Endothelial cell of umbilical vein (primary cell): Measurements from ENCODE around the gene TXNRD1. TPM values are rescaled to one million over a fixed set of nuclear protein-coding genes. Genes with fewer than 3 reads are reported as not detected.

ENCODE experiments used
- BruUV-seq: library from RNA; stranded (reverse); fragments of 400-500 nt; replicated peaks from 2 replicates; lab custom pipeline; 2021; lab: Mats Ljungman, UMichigan
- CTCF ChIA-PET: fragments of 300-600, 350-600 bp; sonication (Branson Sonifier 250); formaldehyde crosslinking; loops from one replicate; lab custom pipeline; 2021; ENCODE audit warnings: antibody characterized with exemption, inconsistent platforms; lab: Charles Lee
- POLR2A ChIA-PET: fragments of 300-600, 350-600 bp; sonication (Branson Sonifier 250); formaldehyde crosslinking; loops from one replicate; lab custom pipeline; 2021; ENCODE audit warnings: antibody characterized with exemption, inconsistent platforms; lab: Charles Lee
- DNase-seq: peaks from one replicate; pipeline ENCODE4 v3.0.0-alpha.2; 2011; ENCODE audit warnings: low read depth, low spot score
- FAIRE-seq: peaks from 2 replicates; lab custom pipeline; 2011; peaks lifted over from hg19 to GRCh38; lab: Jason Lieb, UNC
- H2AFZ ChIP-seq: 2 replicates; pipeline ENCODE4 v1.6.0; 2012; ENCODE audit warnings: low read depth, low read length, control low read depth, inconsistent platforms
- H3K27ac ChIP-seq: 2 replicates; pipeline ENCODE4 v1.5.1; 2011; ENCODE audit warnings: low read depth, mild to moderate bottlenecking, control low read depth, low read length, moderate library complexity; ENCODE audit not compliant: insufficient read depth
- H3K27me3 ChIP-seq, 2 experiments: 2 replicates each; pipeline versions ENCODE4 v1.6.0 to v1.6.1; 2011; ENCODE audit warnings: low read length in 2 of 2, mixed read lengths in 1 of 2; ENCODE audit not compliant: control insufficient read depth in 2 of 2, insufficient read depth in 2 of 2
- H3K36me3 ChIP-seq, 2 experiments: 2 replicates in 1 of 2; 3 replicates in 1 of 2; pipeline ENCODE4 v1.5.1; 2011; ENCODE audit warnings: low read length in 2 of 2, mild to moderate bottlenecking in 1 of 2, moderate library complexity in 1 of 2; ENCODE audit not compliant: control insufficient read depth in 2 of 2, insufficient read depth in 2 of 2; ENCODE audit errors: extremely low read depth in 1 of 2
- H3K4me1 ChIP-seq: 3 replicates; pipeline ENCODE4 v1.5.1; 2011; ENCODE audit warnings: mild to moderate bottlenecking, low read length; ENCODE audit not compliant: control insufficient read depth, insufficient read depth; ENCODE audit errors: extremely low read depth
- H3K4me2 ChIP-seq: 2 replicates; pipeline ENCODE4 v1.6.1; 2011; ENCODE audit warnings: low read length, control low read depth, mixed read lengths; ENCODE audit not compliant: insufficient read depth
- H3K4me3 ChIP-seq, 3 experiments: fragments of 200-600 bp in 1 of 3; sonication (generic), shearing (Covaris generic) in 1 of 3; replicated peaks in 1 of 3; 2 replicates each; pipeline ENCODE4 v1.5.1; 2011 to 2016; ENCODE audit warnings: control low read depth in 3 of 3, low read length in 3 of 3, mild to moderate bottlenecking in 2 of 3, inconsistent platforms in 1 of 3, low read depth in 1 of 3, moderate library complexity in 1 of 3; ENCODE audit not compliant: insufficient read depth in 1 of 3
- H3K79me2 ChIP-seq: 2 replicates; pipeline ENCODE4 v1.6.0; 2012; ENCODE audit warnings: low read length, inconsistent platforms; ENCODE audit not compliant: control insufficient read depth, insufficient read depth
- H3K9ac ChIP-seq: replicated peaks from 2 replicates; pipeline ENCODE3; 2011; ENCODE audit warnings: low read length, control low read depth; ENCODE audit not compliant: insufficient read depth; ENCODE audit errors: extremely low read depth
- H3K9me1 ChIP-seq: replicated peaks from 3 replicates; pipeline ENCODE4 v1.6.0; 2011; ENCODE audit warnings: mild to moderate bottlenecking, low read length; ENCODE audit not compliant: control insufficient read depth, insufficient read depth; ENCODE audit errors: extremely low read depth
- H3K9me3 ChIP-seq: replicated peaks from 2 replicates; pipeline ENCODE4 v1.5.1; 2012; ENCODE audit warnings: low read length, inconsistent platforms; ENCODE audit not compliant: control insufficient read depth, insufficient read depth
- H4K20me1 ChIP-seq: replicated peaks from 2 replicates; pipeline ENCODE3; 2011; ENCODE audit warnings: mild to moderate bottlenecking, low read length; ENCODE audit not compliant: control insufficient read depth, insufficient read depth; ENCODE audit errors: extremely low read depth
- EZH2 ChIP-seq: IDR thresholded peaks from 2 replicates; pipeline ENCODE4 v1.6.1; 2012; ENCODE audit warnings: borderline replicate concordance, low read depth, mild to moderate bottlenecking, moderate library complexity, low read length, inconsistent platforms; ENCODE audit not compliant: severe bottlenecking
- JUN ChIP-seq: IDR thresholded peaks from 2 replicates; pipeline ENCODE4 v1.6.1; 2011; ENCODE audit warnings: borderline replicate concordance, low read depth; ENCODE audit not compliant: insufficient read length, insufficient read depth
- MAX ChIP-seq: IDR thresholded peaks from 2 replicates; pipeline ENCODE4 v1.6.1; 2011; ENCODE audit not compliant: insufficient read depth, insufficient read length
- POLR2A ChIP-seq: IDR thresholded peaks from 2 replicates; pipeline ENCODE4 v1.6.1; 2012; ENCODE audit warnings: low read depth, mild to moderate bottlenecking, control low read depth, low read length
- POLR2AphosphoS5 ChIP-seq: IDR thresholded peaks from 2 replicates; pipeline ENCODE4 v1.6.1; 2012; ENCODE audit warnings: low read depth, mild to moderate bottlenecking, control low read depth, low read length, moderate library complexity; ENCODE audit not compliant: insufficient read depth
- dilution Hi-C: fragments of 300-500 bp; cut with MboI; formaldehyde crosslinking; loops from one replicate; pipeline ENCODE4 v1.15.0; 2019; ENCODE audit warnings: low sequenced_read_pairs; ENCODE audit not compliant: extremely low pct_ligation_motif_present
- intact Hi-C: fragments of 100-400 bp; cut with micrococcal nuclease; formaldehyde crosslinking; loops from one replicate; pipeline ENCODE4 v1.10.0; 2022
- polyA plus RNA-seq, 4 experiments: library from polyadenylated mRNA; depleted of rRNA in 3 of 4; stranded (reverse) in 3 of 4; unstranded in 1 of 4; fragments of >200 nt; gene quantifications; 2 replicates each; pipeline versions ENCODE4 v1.2.1 to v1.2.3, GENCODE V29; 2011 to 2012; ENCODE audit warnings: missing spikeins in 1 of 4
- total RNA-seq: library from RNA; stranded (reverse); gene quantifications from 2 replicates; pipeline ENCODE4 v1.2.3, GENCODE V29; 2021

The TXNRD1 gene
- total and polyA plus RNA-seq, 2 donors (not counting 3 experiments of a cell fraction or from before 2014, with no cell fraction given), result 309 to 566 TPM

GRCh38 chr12:104355630-104356029 lies 140.1 kb downstream of the TXNRD1 start:
- intact Hi-C loops (no loop called here), dilution Hi-C loops (no loop called here)
- peaks cover 3% of the 10 kb centered on the region for H3K79me2 ChIP-seq
- H3K9me3 ChIP-seq, result no peaks in the 10 kb centered on the region
- CTCF ChIA-PET, result no interaction called here
- H3K4me2 ChIP-seq, result no peak overlapping the region
- TF ChIP-seq EZH2, result no peak
- peak; percentile 45 for TF ChIP-seq POLR2AphosphoS5
- no peak for TF ChIP-seq MAX
- no peak for TF ChIP-seq JUN
- TF ChIP-seq POLR2A, result peak; percentile 11
- H4K20me1 ChIP-seq, result peaks cover 1% of the 10 kb centered on the region
- H3K36me3 ChIP-seq, result peaks cover 10 to 13% of the 10 kb centered on the region in 2 experiments
- no peak overlapping the region for H3K27ac ChIP-seq
- no peak overlapping the region for H3K4me3 ChIP-seq
- no peak overlapping the region for H3K9ac ChIP-seq
- no peaks in the 10 kb centered on the region for H3K4me1 ChIP-seq
- no peak overlapping the region for H2AFZ ChIP-seq
- no peaks in the 10 kb centered on the region for H3K9me1 ChIP-seq
- H3K27me3 ChIP-seq, result no peaks in the 10 kb centered on the region
- DNase-seq (no peak), FAIRE-seq (no peak)
- POLR2A ChIA-PET, result no interaction called here
- BruUV-seq, result no TSS peak

DNA sequence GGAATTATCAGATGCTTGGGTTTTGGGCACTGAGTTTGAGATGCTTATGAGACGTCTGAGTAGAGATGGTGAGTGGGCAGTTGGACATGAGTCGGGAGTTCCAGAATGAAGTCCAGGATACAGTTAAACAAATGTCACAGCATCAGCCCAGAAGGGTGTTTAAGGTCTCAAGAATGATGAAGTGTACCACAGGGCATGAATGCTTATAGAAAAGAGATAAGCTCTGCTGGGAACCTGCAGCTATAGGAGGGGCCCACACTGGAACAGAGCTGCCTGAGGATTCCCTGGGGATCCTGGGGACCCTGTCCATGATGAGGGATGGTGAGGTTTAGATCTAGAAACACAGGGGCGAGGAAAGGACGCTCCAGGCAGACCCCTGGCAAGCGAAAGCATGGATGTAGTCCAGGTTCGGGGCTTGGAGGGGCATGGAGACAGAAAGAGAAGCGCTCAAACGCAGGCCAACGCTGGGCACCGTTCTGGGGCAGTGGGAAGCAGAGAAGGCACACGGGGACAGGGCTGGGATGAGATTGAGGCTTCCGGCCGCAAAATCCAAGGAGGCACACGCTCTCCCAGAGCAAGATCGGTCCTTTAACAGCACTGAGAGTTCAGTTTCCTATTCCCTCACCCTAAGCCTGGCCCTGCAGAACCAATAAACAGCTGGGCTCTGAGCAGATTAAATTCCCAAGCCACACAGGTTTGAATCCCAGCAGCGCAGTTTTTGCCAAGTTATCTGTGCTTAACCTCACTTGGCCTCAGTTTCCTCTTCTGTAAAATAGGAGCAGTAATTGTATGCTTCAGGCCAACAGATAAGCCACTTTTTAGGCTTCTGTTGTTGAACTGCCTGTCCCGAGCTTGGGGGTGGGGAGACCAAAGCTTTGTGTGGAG lies 140.9 kb downstream of the TXNRD1 start:
- ChIA-PET POLR2A (no interaction called here), CTCF (no interaction called here)
- TF ChIP-seq POLR2AphosphoS5 (peak; percentile 38), EZH2 (no peak), POLR2A (peak; percentile 66)
- no peak for FAIRE-seq
- Histone ChIP-seq H3K27ac (no peak overlapping the region), H3K9me1 (no peaks in the 10 kb centered on the region), H3K27me3 (no peaks in the 10 kb centered on the region), H2AFZ (no peak overlapping the region), H3K4me2 (no peak overlapping the region), H3K36me3 (peaks cover 7 to 8% of the 10 kb centered on the region in 2 experiments), H3K4me3 (no peak overlapping the region), H3K9ac (no peak overlapping the region), H4K20me1 (no peaks in the 10 kb centered on the region), H3K9me3 (no peaks in the 10 kb centered on the region), H3K4me1 (peaks cover 2% of the 10 kb centered on the region), H3K79me2 (no peaks in the 10 kb centered on the region)
- intact Hi-C loops, result no loop called here
- dilution Hi-C loops, result no loop called here
- DNase-seq, result no peak
- BruUV-seq, result no TSS peak
